Activated CD4-positive, alpha-beta memory T cell treated with anti-CD3 and anti-CD28 coated beads for 36 hours (primary cell): Measurements from ENCODE around the gene DDIT3. TPM values are rescaled to one million over a fixed set of nuclear protein-coding genes. Genes with fewer than 3 reads are reported as not detected.

Experiments
- CTCF ChIA-PET: fragments of 350-600 bp; sonication (Branson Sonifier 250); formaldehyde crosslinking; loops from one replicate; lab custom pipeline; 2021; ENCODE audit warnings: antibody characterized with exemption, inconsistent platforms; lab: Charles Lee
- POLR2A ChIA-PET: fragments of 350-600 bp; sonication (Branson Sonifier 250); formaldehyde crosslinking; loops from one replicate; lab custom pipeline; 2021; ENCODE audit warnings: antibody characterized with exemption; lab: Charles Lee
- DNase-seq: peaks from one replicate; pipeline ENCODE4 v3.0.0-alpha.2; 2020
- H3K27ac Mint-ChIP-seq: one replicate; pipeline ENCODE4 v1.8.0; 2021; ENCODE audit warnings: mixed read lengths
- H3K27me3 Mint-ChIP-seq: one replicate; pipeline ENCODE4 v1.8.0; 2021; ENCODE audit warnings: mixed read lengths
- H3K36me3 Mint-ChIP-seq: one replicate; pipeline ENCODE4 v1.8.0; 2021; ENCODE audit warnings: mixed read lengths
- H3K4me1 Mint-ChIP-seq: one replicate; pipeline ENCODE4 v1.8.0; 2021; ENCODE audit warnings: low read depth, mixed read lengths
- H3K4me3 Mint-ChIP-seq: one replicate; pipeline ENCODE4 v1.8.0; 2021; ENCODE audit warnings: mild to moderate bottlenecking, mixed read lengths
- H3K9me3 Mint-ChIP-seq: one replicate; pipeline ENCODE4 v1.8.0; 2021; ENCODE audit warnings: mixed read lengths
- intact Hi-C: fragments of 100-400 bp; cut with micrococcal nuclease; formaldehyde crosslinking; loops from one replicate; pipeline ENCODE4 v1.15.1; 2023
- total RNA-seq, 2 experiments: library from RNA; stranded (reverse); gene quantifications; one replicate each; pipeline ENCODE4 v1.2.3, GENCODE V29; 2021

Gene DDIT3
- total RNA-seq, 2 experiments from 2014 or later = 24.1 to 25.2 TPM

- POLR2A ChIA-PET = no interaction called here
Observed at GRCh38 chr12:57552835-57553313, 32.6 kb upstream of the DDIT3 start.

GRCh38 chr12:57552306-57552651, 32.0 kb upstream of the DDIT3 start:
- H3K27me3 Mint-ChIP-seq = peaks cover 9% of the 10 kb centered on the region
- POLR2A ChIA-PET = no interaction called here
- H3K4me1 Mint-ChIP-seq = peaks cover 22% of the 10 kb centered on the region
- no peak for DNase-seq
- CTCF ChIA-PET = interaction anchor here (1.4 kb wide), 1 partner anchor 31 kb away, joined by 6 read pairs; no protein-coding TSS in a partner anchor
- intact Hi-C loops = no loop called here
- H3K9me3 Mint-ChIP-seq = no peaks in the 10 kb centered on the region
- H3K27ac Mint-ChIP-seq = no peak overlapping the region
- no peak overlapping the region for H3K4me3 Mint-ChIP-seq
- no peaks in the 10 kb centered on the region for H3K36me3 Mint-ChIP-seq

More at GRCh38 chr12:57552835-57553313, 32.6 kb upstream of the DDIT3 start:
- CTCF ChIA-PET = interaction anchor here (0.9 kb wide), 1 partner anchor 29 kb away, joined by 3 read pairs; no protein-coding TSS in a partner anchor
- DNase-seq = peak; percentile 12
- no peaks in the 10 kb centered on the region for H3K9me3 Mint-ChIP-seq
- intact Hi-C loops = no loop called here
- H3K36me3 Mint-ChIP-seq = no peaks in the 10 kb centered on the region
- H3K27ac Mint-ChIP-seq = no peak overlapping the region
- no peak overlapping the region for H3K4me3 Mint-ChIP-seq
- H3K27me3 Mint-ChIP-seq = peaks cover 9% of the 10 kb centered on the region
- H3K4me1 Mint-ChIP-seq = peaks cover 16% of the 10 kb centered on the region

GRCh38 chr12:57551637-57552305, 31.5 kb upstream of the DDIT3 start:
- no peak for DNase-seq
- intact Hi-C loops = no loop called here
- Mint-ChIP-seq H3K27ac (no peak overlapping the region), H3K9me3 (no peaks in the 10 kb centered on the region), H3K36me3 (no peaks in the 10 kb centered on the region), H3K4me1 (peaks cover 24% of the 10 kb centered on the region), H3K4me3 (no peak overlapping the region), H3K27me3 (peaks cover 9% of the 10 kb centered on the region)
- ChIA-PET POLR2A (no interaction called here), CTCF (interaction anchor here (1.4 kb wide), 1 partner anchor 32 kb away, joined by 6 read pairs; no protein-coding TSS in a partner anchor)

DNA sequence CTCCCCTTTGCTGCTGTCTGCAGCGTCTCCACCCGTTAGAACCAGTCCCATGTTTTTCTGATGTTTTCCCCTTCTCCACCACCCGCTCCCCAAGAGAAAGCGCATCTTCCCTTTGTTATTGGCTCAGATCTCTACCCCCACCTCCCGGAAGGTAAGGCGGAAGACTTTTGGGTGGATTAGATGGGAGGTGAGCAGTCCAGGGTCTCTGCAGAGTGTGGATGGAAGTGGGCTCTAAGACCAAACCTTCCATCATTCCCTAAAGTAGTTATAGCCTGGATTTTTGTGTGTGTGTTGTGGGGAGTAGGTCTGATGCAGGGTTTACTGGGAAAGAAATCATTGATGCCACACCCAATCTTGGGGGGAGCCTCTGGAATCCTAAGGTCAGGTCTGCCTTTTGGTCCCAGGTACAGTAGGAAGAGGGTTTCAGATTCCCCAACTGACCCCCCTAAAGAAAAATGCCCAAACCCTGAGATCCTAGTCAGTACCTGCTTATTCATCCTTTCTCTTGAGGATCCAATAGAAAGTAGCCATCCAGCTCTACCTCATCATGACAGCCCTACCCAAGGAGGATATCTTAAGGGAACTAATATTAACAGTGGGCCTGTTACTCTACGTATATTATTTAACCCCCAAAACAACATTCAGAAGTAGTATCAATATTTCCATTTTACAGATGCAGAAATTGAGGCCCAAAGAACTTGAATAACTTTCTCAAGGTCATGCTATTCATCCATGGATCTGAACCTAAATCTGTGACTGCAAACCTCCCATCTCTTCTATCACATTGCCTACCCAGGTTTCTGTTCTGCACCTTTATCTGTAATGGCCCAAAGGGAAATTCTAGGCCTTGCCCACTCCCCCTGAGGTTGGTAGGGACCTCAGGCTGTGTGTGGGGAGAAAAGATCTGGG, 30.6 kb upstream of the DDIT3 start:
- no peak overlapping the region for H3K27ac Mint-ChIP-seq
- H3K4me3 Mint-ChIP-seq = peak overlapping the region; percentile 74
- no peaks in the 10 kb centered on the region for H3K9me3 Mint-ChIP-seq
- CTCF ChIA-PET = interaction anchor here (1.4 kb wide), 1 partner anchor 33 kb away, joined by 6 read pairs; no protein-coding TSS in a partner anchor
- POLR2A ChIA-PET = no interaction called here
- H3K36me3 Mint-ChIP-seq = peaks cover 6% of the 10 kb centered on the region
- peaks cover 9% of the 10 kb centered on the region for H3K27me3 Mint-ChIP-seq
- intact Hi-C loops = no loop called here
- peaks cover 27% of the 10 kb centered on the region for H3K4me1 Mint-ChIP-seq
- DNase-seq = no peak

DNA sequence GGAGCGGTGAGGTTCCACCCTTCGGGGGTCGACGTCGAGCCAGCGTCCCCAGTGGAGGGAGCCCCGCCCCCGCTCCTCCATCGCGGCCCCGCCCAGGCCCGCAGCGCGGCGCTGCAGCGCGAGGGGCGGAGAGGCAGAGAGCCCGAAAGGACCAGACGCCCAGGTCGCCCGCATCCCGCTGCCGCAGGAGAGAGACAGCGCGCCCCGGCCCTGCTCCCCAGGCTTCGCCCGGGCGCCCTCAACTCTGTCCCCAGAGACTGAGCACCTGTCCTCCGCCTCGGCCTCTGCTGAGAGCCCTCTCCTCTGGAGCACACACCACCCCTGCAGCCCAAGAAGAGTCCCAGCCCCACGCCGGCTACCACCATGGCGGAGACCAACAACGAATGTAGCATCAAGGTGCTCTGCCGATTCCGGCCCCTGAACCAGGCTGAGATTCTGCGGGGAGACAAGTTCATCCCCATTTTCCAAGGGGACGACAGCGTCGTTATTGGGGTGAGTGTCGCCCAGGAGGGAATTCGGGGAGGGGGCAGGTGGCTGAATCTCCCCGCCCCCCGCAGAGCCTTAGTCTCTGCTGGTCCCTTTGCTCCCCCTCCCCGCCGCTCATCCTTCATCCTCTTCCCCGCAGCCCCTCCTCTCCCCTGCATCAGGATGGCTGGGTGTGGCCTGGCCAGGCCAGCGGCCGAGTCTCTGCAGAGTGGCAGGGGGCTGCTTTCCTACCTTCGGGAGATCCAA, 29.8 kb upstream of the DDIT3 start, which contains the start of gene KIF5A:
Gene KIF5A (plus strand): TSS at position 136 of the 732 bp plus-strand sequence. CDS start 228 bp downstream, at position 364.
- Mint-ChIP-seq H3K9me3 (no peaks in the 10 kb centered on the region), H3K4me3 (peak within 1 kb of the TSS; percentile 74), H3K27me3 (peaks cover 9% of the 10 kb centered on the region), H3K4me1 (peaks cover 35% of the 10 kb centered on the region), H3K27ac (no peak within 1 kb of the TSS), H3K36me3 (peaks cover 13% of the 10 kb centered on the region)
- intact Hi-C loops = loop anchor here (5.0 kb wide), 1 partner anchor 192 kb away; no protein-coding TSS in a partner anchor
- peak; percentile 72 for DNase-seq
- CTCF ChIA-PET = no interaction called here
- POLR2A ChIA-PET = no interaction called here

- Mint-ChIP-seq H3K36me3 (peaks cover 13% of the 10 kb centered on the region), H3K27ac (no peak overlapping the region), H3K27me3 (peaks cover 9% of the 10 kb centered on the region), H3K9me3 (no peaks in the 10 kb centered on the region), H3K4me3 (peak overlapping the region; percentile 74), H3K4me1 (peaks cover 40% of the 10 kb centered on the region)
- ChIA-PET POLR2A (no interaction called here), CTCF (no interaction called here)
- intact Hi-C loops = loop anchor here (5.0 kb wide), 1 partner anchor 193 kb away; no protein-coding TSS in a partner anchor
- no peak for DNase-seq
Observed at GRCh38 chr12:57549203-57549908, 29.0 kb upstream of the DDIT3 start.

GRCh38 chr12:57548488-57548887, 28.2 kb upstream of the DDIT3 start:
- ChIA-PET POLR2A (no interaction called here), CTCF (no interaction called here)
- Mint-ChIP-seq H3K4me3 (no peak overlapping the region), H3K27ac (no peak overlapping the region), H3K27me3 (peaks cover 5% of the 10 kb centered on the region), H3K4me1 (peaks cover 46% of the 10 kb centered on the region), H3K9me3 (no peaks in the 10 kb centered on the region), H3K36me3 (peaks cover 13% of the 10 kb centered on the region)
- intact Hi-C loops = loop anchor here (5.0 kb wide), 1 partner anchor 194 kb away; no protein-coding TSS in a partner anchor
- no peak for DNase-seq

DNA sequence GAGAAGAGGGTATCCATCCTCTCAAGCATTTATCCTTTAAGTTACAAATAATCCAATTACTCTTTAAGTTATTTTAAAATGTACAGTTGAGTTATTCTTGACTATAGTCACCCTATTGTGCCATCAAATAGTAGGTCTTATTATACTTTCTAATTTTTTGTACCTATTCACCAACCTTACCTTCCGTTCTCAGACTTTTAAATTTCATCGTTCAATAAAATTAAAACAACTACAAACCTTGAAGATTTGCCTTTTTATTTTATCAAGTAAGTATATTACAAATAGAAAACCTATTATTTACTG, 27.6 kb upstream of the DDIT3 start:
- Mint-ChIP-seq H3K4me3 (no peak overlapping the region), H3K36me3 (peaks cover 13% of the 10 kb centered on the region), H3K27me3 (peaks cover 5% of the 10 kb centered on the region), H3K27ac (no peak overlapping the region), H3K9me3 (no peaks in the 10 kb centered on the region), H3K4me1 (peaks cover 49% of the 10 kb centered on the region)
- ChIA-PET POLR2A (no interaction called here), CTCF (no interaction called here)
- intact Hi-C loops = loop anchor here (5.0 kb wide), 1 partner anchor 194 kb away; no protein-coding TSS in a partner anchor
- DNase-seq = no peak

GRCh38 chr12:57547288-57548012, 27.1 kb upstream of the DDIT3 start:
- ChIA-PET POLR2A (interaction anchor here (0.6 to 1.8 kb wide), 6 partner anchors 12 to 44 kb away, joined by 3 to 7 read pairs (median 4); partner anchors contain the start of genes DDIT3 and MBD6), CTCF (interaction anchor here (1.0 to 2.2 kb wide), 6 partner anchors 22 to 88 kb away, joined by 3 to 10 read pairs (median 4); partner anchors contain the start of gene GLI1)
- no peak for DNase-seq
- peaks cover 13% of the 10 kb centered on the region for H3K36me3 Mint-ChIP-seq
- peak overlapping the region; percentile 97 for H3K4me3 Mint-ChIP-seq
- H3K9me3 Mint-ChIP-seq = no peaks in the 10 kb centered on the region
- H3K4me1 Mint-ChIP-seq = peaks cover 49% of the 10 kb centered on the region
- no peak overlapping the region for H3K27ac Mint-ChIP-seq
- intact Hi-C loops = loop anchor here (1.0 to 5.0 kb wide), 6 partner anchors 25 to 195 kb away; partner anchors contain the start of genes ARHGAP9, MBD6 and PIP4K2C
- H3K27me3 Mint-ChIP-seq = peaks cover 5% of the 10 kb centered on the region
